BE2C (cell line): ENCODE results near the gene TBX18.

Experiments used
- DNase-seq: peaks from one replicate; pipeline ENCODE4 v3.0.0-alpha.2; 2020
- H3K27me3 ChIP-seq: fragments of 250-450 bp; sonication (Bioruptor Pico); 2 replicates; pipeline ENCODE4 v1.5.1; 2020; ENCODE audit warnings: mild to moderate bottlenecking
- H3K36me3 ChIP-seq: fragments of 250-450 bp; sonication (Bioruptor Pico); 2 replicates; pipeline ENCODE4 v1.5.1; 2020; ENCODE audit warnings: mild to moderate bottlenecking
- H3K4me1 ChIP-seq: fragments of 250-450 bp; sonication (Bioruptor Pico); 2 replicates; pipeline ENCODE4 v1.5.1; 2020
- H3K4me3 ChIP-seq: 2 replicates; pipeline ENCODE4 v1.5.1; 2011; ENCODE audit warnings: low read depth, low read length
- H3K9me3 ChIP-seq: fragments of 250-450 bp; sonication (Bioruptor Pico); 2 replicates; pipeline ENCODE4 v1.5.1; 2020
- CTCF ChIP-seq: IDR thresholded peaks from 2 replicates; pipeline ENCODE4 v1.5.1; 2012; ENCODE audit warnings: mild to moderate bottlenecking, low read depth, low read length

Gene TBX18

GRCh38 chr6:84645000-84645399, 119.4 kb downstream of the TBX18 start:
- Histone ChIP-seq H3K4me1 (peaks cover 30% of the 10 kb centered on the region), H3K36me3 (no peaks in the 10 kb centered on the region), H3K4me3 (no peak overlapping the region), H3K9me3 (no peaks in the 10 kb centered on the region), H3K27me3 (no peaks in the 10 kb centered on the region)
- no peak for DNase-seq
- TF ChIP-seq CTCF: no peak

GRCh38 chr6:84643778-84644177, 120.6 kb downstream of the TBX18 start:
- H3K4me1 ChIP-seq: peaks cover 25% of the 10 kb centered on the region
- H3K4me3 ChIP-seq: no peak overlapping the region
- DNase-seq: no peak

GRCh38 chr6:84641076-84641475, 123.3 kb downstream of the TBX18 start:
- H3K4me1 ChIP-seq: peaks cover 17% of the 10 kb centered on the region
- no peaks in the 10 kb centered on the region for H3K9me3 ChIP-seq
- DNase-seq: no peak
- no peak for TF ChIP-seq CTCF
- H3K4me3 ChIP-seq: no peak overlapping the region
- H3K27me3 ChIP-seq: no peaks in the 10 kb centered on the region
- no peaks in the 10 kb centered on the region for H3K36me3 ChIP-seq

More at GRCh38 chr6:84643778-84644177, 120.6 kb downstream of the TBX18 start:
- H3K27me3 ChIP-seq: no peaks in the 10 kb centered on the region
- H3K36me3 ChIP-seq: no peaks in the 10 kb centered on the region
- no peaks in the 10 kb centered on the region for H3K9me3 ChIP-seq
- no peak for TF ChIP-seq CTCF

GRCh38 chr6:84639396-84639795, 125.0 kb downstream of the TBX18 start:
- no peak for TF ChIP-seq CTCF
- H3K27me3 ChIP-seq: no peaks in the 10 kb centered on the region

GRCh38 chr6:84638286-84638685, 126.1 kb downstream of the TBX18 start:
- H3K9me3 ChIP-seq: no peaks in the 10 kb centered on the region
- no peaks in the 10 kb centered on the region for H3K36me3 ChIP-seq
- TF ChIP-seq CTCF: no peak
- no peaks in the 10 kb centered on the region for H3K27me3 ChIP-seq
- H3K4me1 ChIP-seq: peaks cover 11% of the 10 kb centered on the region
- H3K4me3 ChIP-seq: no peak overlapping the region
- no peak for DNase-seq

More at GRCh38 chr6:84639396-84639795, 125.0 kb downstream of the TBX18 start:
- H3K36me3 ChIP-seq: no peaks in the 10 kb centered on the region
- H3K9me3 ChIP-seq: no peaks in the 10 kb centered on the region
- H3K4me1 ChIP-seq: peaks cover 11% of the 10 kb centered on the region
- DNase-seq: no peak
- H3K4me3 ChIP-seq: no peak overlapping the region
